ENCODE results near the gene SFMBT2. TPM values are rescaled to one million over a fixed set of nuclear protein-coding genes. Genes with fewer than 3 reads are reported as not detected.

The SFMBT2 gene
- total and polyA plus RNA-seq, 7 donors: 0.53 to 8.2 (median 3.0) TPM

GRCh38 chr10:7318836-7319235, 92.0 kb downstream of the SFMBT2 start:
- DNase-seq: no peak
- Histone ChIP-seq H3K4me1 (peaks cover 8% of the 10 kb centered on the region), H3K27ac (no peak overlapping the region), H3K9me3 (no peaks in the 10 kb centered on the region), H3K36me3 (ENCODE audit: insufficient read depth in 1 of 2, low read depth in 1 of 2) (no peaks in the 10 kb centered on the region), H3K27me3 (ENCODE audit: insufficient read depth in 3 of 3, low read length in 2 of 3) (no peaks in the 10 kb centered on the region), H3K4me3 (no peak overlapping the region)
- ATAC-seq: peak in 3 of 4 donors; percentile 56 to 67 (median 67)
- TF ChIP-seq CTCF (IDR thresholded peaks at IDR 0.05): no peak
- 14 to 26% (median 17%) methylated on average over 9 of the region's 9 CpGs for WGBS, 3 donors
- intact Hi-C loops (cut with DNase I): no loop called here

GRCh38 chr10:7317786-7318446, 92.9 kb downstream of the SFMBT2 start:
- H3K27me3 ChIP-seq (ENCODE audit: insufficient read depth in 3 of 3, low read length in 2 of 3): no peaks in the 10 kb centered on the region
- H3K4me1 ChIP-seq: peaks cover 8% of the 10 kb centered on the region
- intact Hi-C loops (cut with DNase I): no loop called here

GRCh38 chr10:7316839-7317238, 94.0 kb downstream of the SFMBT2 start:
- H3K27ac ChIP-seq: no peak overlapping the region
- H3K4me1 ChIP-seq: peaks cover 8% of the 10 kb centered on the region
- no peak for TF ChIP-seq CTCF (IDR thresholded peaks at IDR 0.05)
- intact Hi-C loops (cut with DNase I): no loop called here
- H3K9me3 ChIP-seq: no peaks in the 10 kb centered on the region
- no peak for ATAC-seq
- DNase-seq: no peak
- H3K27me3 ChIP-seq (ENCODE audit: insufficient read depth in 3 of 3, low read length in 2 of 3): no peaks in the 10 kb centered on the region
- no peak overlapping the region for H3K4me3 ChIP-seq
- H3K36me3 ChIP-seq (ENCODE audit: insufficient read depth in 1 of 2, low read depth in 1 of 2): no peaks in the 10 kb centered on the region
- 76 to 81% (median 78%) methylated on average over 2 of the region's 2 CpGs for WGBS, 3 donors

More at GRCh38 chr10:7317786-7318446, 92.9 kb downstream of the SFMBT2 start:
- 64 to 76% (median 68%) methylated on average over 4 of the region's 4 CpGs for WGBS, 3 donors
- no peak for ATAC-seq
- no peak for TF ChIP-seq CTCF (IDR thresholded peaks at IDR 0.05)
- Histone ChIP-seq H3K36me3 (ENCODE audit: insufficient read depth in 1 of 2, low read depth in 1 of 2) (no peaks in the 10 kb centered on the region), H3K27ac (no peak overlapping the region), H3K4me3 (no peak overlapping the region), H3K9me3 (no peaks in the 10 kb centered on the region)
- no peak for DNase-seq

- H3K4me1 ChIP-seq: peaks cover 8% of the 10 kb centered on the region
- H3K4me3 ChIP-seq: no peak overlapping the region
- intact Hi-C loops (cut with DNase I): no loop called here
- ATAC-seq (no peak), DNase-seq (no peak)
- H3K27ac ChIP-seq: no peak overlapping the region
- no peaks in the 10 kb centered on the region for H3K9me3 ChIP-seq
- H3K36me3 ChIP-seq (ENCODE audit: insufficient read depth in 1 of 2, low read depth in 1 of 2): no peaks in the 10 kb centered on the region
- H3K27me3 ChIP-seq (ENCODE audit: insufficient read depth in 3 of 3, low read length in 2 of 3): no peaks in the 10 kb centered on the region
- no peak for TF ChIP-seq CTCF (IDR thresholded peaks at IDR 0.05)
- 81 to 87% (median 85%) methylated on average over 2 of the region's 2 CpGs for WGBS, 3 donors
Measured at GRCh38 chr10:7315906-7316305, 94.9 kb downstream of the SFMBT2 start.

- ATAC-seq (no peak), DNase-seq (no peak)
- intact Hi-C loops (cut with DNase I): no loop called here
- 93 to 94% (median 94%) methylated on average over 4 of the region's 4 CpGs for WGBS, 3 donors
- no peak for TF ChIP-seq CTCF (IDR thresholded peaks at IDR 0.05)
- Histone ChIP-seq H3K9me3 (no peaks in the 10 kb centered on the region), H3K4me3 (no peak overlapping the region), H3K4me1 (peaks cover 8% of the 10 kb centered on the region), H3K27me3 (ENCODE audit: insufficient read depth in 3 of 3, low read length in 2 of 3) (no peaks in the 10 kb centered on the region), H3K27ac (no peak overlapping the region), H3K36me3 (ENCODE audit: insufficient read depth in 1 of 2, low read depth in 1 of 2) (no peaks in the 10 kb centered on the region)
Measured at GRCh38 chr10:7314170-7314569, 96.7 kb downstream of the SFMBT2 start.
